Left ventricle myocardium inferior (tissue), 1 donor: Measurements from ENCODE around the gene TBCD. TPM values are rescaled to one million over a fixed set of nuclear protein-coding genes. Genes with fewer than 3 reads are reported as not detected.

ENCODE experiments used
- DNase-seq: peaks from one replicate; pipeline ENCODE4 v3.0.0-alpha.2; 2020
- H3K27ac ChIP-seq: fragments of 200-600 bp; replicated peaks from 2 replicates; pipeline ENCODE4 v1.8.0; 2021
- H3K27me3 ChIP-seq: fragments of 200-600 bp; 2 replicates; pipeline ENCODE4 v1.8.0; 2021; ENCODE audit warnings: low read depth
- H3K36me3 ChIP-seq: fragments of 200-600 bp; 2 replicates; pipeline ENCODE4 v1.8.0; 2021
- H3K4me1 ChIP-seq: fragments of 200-600 bp; 2 replicates; pipeline ENCODE4 v1.8.0; 2021
- H3K4me3 ChIP-seq: fragments of 200-600 bp; 2 replicates; pipeline ENCODE4 v1.8.0; 2021; ENCODE audit warnings: mild to moderate bottlenecking, moderate library complexity
- H3K9me3 ChIP-seq: fragments of 200-600 bp; replicated peaks from 2 replicates; pipeline ENCODE4 v1.8.0; 2021
- CTCF ChIP-seq: fragments of 200-600 bp; IDR thresholded peaks from 2 replicates; pipeline ENCODE4 v1.8.0; 2021; ENCODE audit warnings: antibody characterized with exemption, mild to moderate bottlenecking, borderline replicate concordance
- intact Hi-C: fragments of 100-400 bp; cut with micrococcal nuclease; formaldehyde crosslinking; loops from one replicate; pipeline ENCODE4 v1.11.0; 2022
- total RNA-seq: library from RNA; stranded (reverse); fragmentation: NEBNext Ultra II Directional; extraction: Animal tissue kit (Norgen Biotek cat#: 25700); gene quantifications from one replicate; pipeline ENCODE4 v1.2.1, GENCODE V29; 2021
- donor health status: DM: no; HTN: yes; CAD: no; lungs with severe emphysema.

The TBCD gene
- total RNA-seq, 1 donor from 2014 or later: 48.0 TPM

GRCh38 chr17:82830249-82830661, 78.4 kb downstream of the TBCD start:
- no peak for TF ChIP-seq CTCF
- H3K4me1 ChIP-seq: peaks cover 23% of the 10 kb centered on the region
- peak overlapping the region; percentile 60 for H3K4me3 ChIP-seq
- peak overlapping the region; percentile 84 for H3K27ac ChIP-seq
- H3K36me3 ChIP-seq: no peaks in the 10 kb centered on the region
- intact Hi-C loops: no loop called here
- peak; percentile 88 for DNase-seq
- no peaks in the 10 kb centered on the region for H3K9me3 ChIP-seq
- H3K27me3 ChIP-seq: no peaks in the 10 kb centered on the region

GRCh38 chr17:82831041-82831817, 79.4 kb downstream of the TBCD start:
- TF ChIP-seq CTCF: no peak
- intact Hi-C loops: no loop called here
- no peaks in the 10 kb centered on the region for H3K36me3 ChIP-seq

GRCh38 chr17:82831818-82832200, 79.9 kb downstream of the TBCD start:
- H3K36me3 ChIP-seq: no peaks in the 10 kb centered on the region
- no peaks in the 10 kb centered on the region for H3K9me3 ChIP-seq
- peaks cover 39% of the 10 kb centered on the region for H3K4me1 ChIP-seq
- H3K4me3 ChIP-seq: peak overlapping the region; percentile 60
- TF ChIP-seq CTCF: no peak
- intact Hi-C loops: no loop called here
- H3K27me3 ChIP-seq: no peaks in the 10 kb centered on the region
- DNase-seq: no peak
- peak overlapping the region; percentile 84 for H3K27ac ChIP-seq

More at GRCh38 chr17:82831041-82831817, 79.4 kb downstream of the TBCD start:
- Histone ChIP-seq H3K4me3 (peak overlapping the region; percentile 60), H3K9me3 (no peaks in the 10 kb centered on the region), H3K27ac (peak overlapping the region; percentile 84), H3K27me3 (no peaks in the 10 kb centered on the region), H3K4me1 (peaks cover 33% of the 10 kb centered on the region)
- DNase-seq: no peak

- intact Hi-C loops: no loop called here
- no peak for TF ChIP-seq CTCF
- Histone ChIP-seq H3K9me3 (no peaks in the 10 kb centered on the region), H3K27ac (peak overlapping the region; percentile 84), H3K36me3 (no peaks in the 10 kb centered on the region), H3K4me3 (peak overlapping the region; percentile 60), H3K27me3 (no peaks in the 10 kb centered on the region), H3K4me1 (peaks cover 45% of the 10 kb centered on the region)
- no peak for DNase-seq
These were observed 80.5 kb downstream of the TBCD start for GRCh38 chr17:82832411-82832810.

- intact Hi-C loops: no loop called here
- Histone ChIP-seq H3K4me1 (peaks cover 50% of the 10 kb centered on the region), H3K9me3 (no peaks in the 10 kb centered on the region), H3K36me3 (no peaks in the 10 kb centered on the region), H3K4me3 (peak overlapping the region; percentile 60), H3K27ac (peak overlapping the region; percentile 84), H3K27me3 (no peaks in the 10 kb centered on the region)
- TF ChIP-seq CTCF: no peak
- no peak for DNase-seq
These were observed 81.1 kb downstream of the TBCD start for GRCh38 chr17:82832881-82833475.
